ENCODE measurements around the gene OSR1. TPM values are rescaled to one million over a fixed set of nuclear protein-coding genes. Genes with fewer than 3 reads are reported as not detected.

OSR1 gene
- total RNA-seq, 1 experiment from 2014 or later = 0.84 TPM

GRCh38 chr2:19350678-19351401 lies 7.6 kb downstream of the OSR1 start:
- Histone ChIP-seq H3K9me3 (ENCODE audit: low read depth, low read length, poor library complexity, severe bottlenecking) (no peaks in the 10 kb centered on the region), H3K4me1 (ENCODE audit: insufficient read depth, low read length, poor library complexity, severe bottlenecking) (peaks cover 9% of the 10 kb centered on the region), H3K36me3 (ENCODE audit: insufficient read depth, low read length, poor library complexity, severe bottlenecking) (no peaks in the 10 kb centered on the region), H3K27ac (ENCODE audit: low read depth, low read length, poor library complexity, severe bottlenecking) (no peak overlapping the region), H3K27me3 (replicated peaks; ENCODE audit: insufficient read depth, low read depth, low read length, poor library complexity) (peaks cover 56% of the 10 kb centered on the region), H3K4me3 (ENCODE audit: low read depth, low read length, poor library complexity, severe bottlenecking) (peak overlapping the region; percentile 18)
- intact Hi-C loops (cut with micrococcal nuclease; ENCODE audit: unreplicated experiment) = loop anchor here (5.0 kb wide), 1 partner anchor 511 kb away; no protein-coding TSS in a partner anchor
- CTCF ChIA-PET = interaction anchor here (0.7 to 1.5 kb wide), 2 partner anchors 396 to 512 kb away, joined by 3 to 4 read pairs; no protein-coding TSS in a partner anchor
- no TSS peak for BruUV-seq (replicated peaks)
- DNase-seq (ENCODE audit: low spot score) = no peak
- TF ChIP-seq EZH2 (IDR thresholded peaks at IDR 0.05; ENCODE audit: borderline replicate concordance, low read depth, low read length, poor library complexity, severe bottlenecking) (peak; percentile 48), CTCF (conservative IDR thresholded peaks at IDR 0.05; ENCODE audit: low read depth, low read length) (no peak)
- POLR2A ChIA-PET (ENCODE audit: low non-redundant PET) = no interaction called here

- intact Hi-C loops (cut with micrococcal nuclease; ENCODE audit: unreplicated experiment) = loop anchor here (5.0 kb wide), 1 partner anchor 512 kb away; no protein-coding TSS in a partner anchor
- H3K27ac ChIP-seq (ENCODE audit: low read depth, low read length, poor library complexity, severe bottlenecking) = no peak overlapping the region
- H3K4me1 ChIP-seq (ENCODE audit: insufficient read depth, low read length, poor library complexity, severe bottlenecking) = peaks cover 9% of the 10 kb centered on the region
- no peaks in the 10 kb centered on the region for H3K36me3 ChIP-seq (ENCODE audit: insufficient read depth, low read length, poor library complexity, severe bottlenecking)
- CTCF ChIA-PET = interaction anchor here (0.7 to 1.5 kb wide), 2 partner anchors 396 to 513 kb away, joined by 3 to 4 read pairs; no protein-coding TSS in a partner anchor
- TF ChIP-seq EZH2 (IDR thresholded peaks at IDR 0.05; ENCODE audit: borderline replicate concordance, low read depth, low read length, poor library complexity, severe bottlenecking) (no peak), CTCF (conservative IDR thresholded peaks at IDR 0.05; ENCODE audit: low read depth, low read length) (peak; percentile 92)
- POLR2A ChIA-PET (ENCODE audit: low non-redundant PET) = no interaction called here
- no peaks in the 10 kb centered on the region for H3K9me3 ChIP-seq (ENCODE audit: low read depth, low read length, poor library complexity, severe bottlenecking)
- H3K27me3 ChIP-seq (replicated peaks; ENCODE audit: insufficient read depth, low read depth, low read length, poor library complexity) = peaks cover 48% of the 10 kb centered on the region
- peak overlapping the region; percentile 18 for H3K4me3 ChIP-seq (ENCODE audit: low read depth, low read length, poor library complexity, severe bottlenecking)
- no TSS peak for BruUV-seq (replicated peaks)
- peak; percentile 48 for DNase-seq (ENCODE audit: low spot score)
These were observed 8.3 kb downstream of the OSR1 start for GRCh38 chr2:19349911-19350677.

GRCh38 chr2:19348692-19349091 lies 9.7 kb downstream of the OSR1 start:
- H3K27ac ChIP-seq (ENCODE audit: low read depth, low read length, poor library complexity, severe bottlenecking) = no peak overlapping the region
- CTCF ChIA-PET = no interaction called here
- peaks cover 9% of the 10 kb centered on the region for H3K4me1 ChIP-seq (ENCODE audit: insufficient read depth, low read length, poor library complexity, severe bottlenecking)
- no TSS peak for BruUV-seq (replicated peaks)
- intact Hi-C loops (cut with micrococcal nuclease; ENCODE audit: unreplicated experiment) = no loop called here
- H3K27me3 ChIP-seq (replicated peaks; ENCODE audit: insufficient read depth, low read depth, low read length, poor library complexity) = peaks cover 36% of the 10 kb centered on the region
- TF ChIP-seq EZH2 (IDR thresholded peaks at IDR 0.05; ENCODE audit: borderline replicate concordance, low read depth, low read length, poor library complexity, severe bottlenecking) = no peak
- no peak for TF ChIP-seq CTCF (conservative IDR thresholded peaks at IDR 0.05; ENCODE audit: low read depth, low read length)
- no peak overlapping the region for H3K4me3 ChIP-seq (ENCODE audit: low read depth, low read length, poor library complexity, severe bottlenecking)
- no peak for DNase-seq (ENCODE audit: low spot score)
- no peaks in the 10 kb centered on the region for H3K36me3 ChIP-seq (ENCODE audit: insufficient read depth, low read length, poor library complexity, severe bottlenecking)
- no peaks in the 10 kb centered on the region for H3K9me3 ChIP-seq (ENCODE audit: low read depth, low read length, poor library complexity, severe bottlenecking)
- POLR2A ChIA-PET (ENCODE audit: low non-redundant PET) = no interaction called here

Data from A673 (cell line).